ENCODE measurements around the gene TPRG1.

- TF ChIP-seq EZH2 (IDR thresholded peaks at IDR 0.05; ENCODE audit: borderline replicate concordance, insufficient read depth, low read depth, low read length, poor library complexity, severe bottlenecking) (no peak), CTCF (IDR thresholded peaks at IDR 0.05) (no peak)
Measured at GRCh38 chr3:189272500-189273119, 100.8 kb downstream of the TPRG1 start.

All from B cell (primary cell).